Measurements from ENCODE around the gene RHBDF2. TPM values are rescaled to one million over a fixed set of nuclear protein-coding genes. Genes with fewer than 3 reads are reported as not detected.
"Not testable (repeated sequence)": the region's sequence is repeated elsewhere in the genome, so short reads cannot be mapped to it uniquely, and the experiment has no call there.

Gene RHBDF2
- polyA plus RNA-seq, 1 donor (not counting 4 experiments of a cell fraction or from before 2014, with no cell fraction given), result 14.9 TPM

DNA sequence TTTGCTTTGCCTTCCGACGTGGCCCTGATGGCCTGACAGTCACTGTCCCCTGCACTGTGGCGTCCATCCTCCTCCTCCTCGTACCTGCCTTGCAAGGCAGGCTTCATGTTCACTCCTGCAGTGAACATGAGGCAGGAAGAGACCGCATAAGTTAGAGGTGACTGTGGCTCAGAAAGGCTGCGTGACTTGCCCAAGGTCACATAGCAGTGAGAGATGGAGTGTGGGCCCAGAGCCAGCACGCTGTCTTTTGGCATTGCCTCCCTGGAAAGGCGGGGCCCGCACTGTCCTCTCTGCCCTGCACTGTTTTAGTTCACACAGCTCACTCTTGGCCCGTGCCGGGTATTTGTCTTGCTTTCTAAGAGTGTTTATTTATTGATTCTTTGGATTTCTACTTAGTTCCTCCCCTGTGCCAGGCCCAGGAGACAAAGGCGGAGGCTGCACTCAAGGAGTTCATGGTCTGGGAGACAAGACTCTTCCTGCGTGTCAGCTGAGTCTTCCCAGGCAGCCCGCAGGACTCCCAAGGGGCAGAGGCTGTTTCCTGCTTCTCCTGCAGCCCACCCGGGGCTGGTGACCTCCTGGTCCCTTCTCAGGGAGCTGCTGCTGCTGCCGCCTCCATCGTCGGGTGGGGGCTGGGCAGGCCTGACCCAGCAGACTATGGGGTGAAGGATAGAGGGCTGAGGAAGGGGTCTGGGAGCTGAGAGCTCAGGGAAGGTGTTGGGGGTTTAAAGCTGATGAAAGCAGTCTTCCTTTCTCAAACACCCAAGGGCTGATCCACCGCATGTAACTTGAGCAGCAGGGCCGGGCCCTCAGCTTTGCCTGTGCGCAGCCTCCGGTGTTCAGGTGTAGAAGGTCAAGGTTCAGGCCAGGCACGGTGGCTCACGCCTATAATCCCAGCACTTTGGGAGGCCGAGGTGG, 23.6 kb upstream of the RHBDF2 start:
- Histone ChIP-seq H2AFZ (ENCODE audit: control insufficient read depth, low read length) (no peak overlapping the region), H3K36me3 (ENCODE audit: control insufficient read depth in 2 of 2, extremely low read depth in 1 of 2, insufficient read depth in 2 of 2, low read length in 2 of 2) (no peaks in the 10 kb centered on the region), H3K4me1 (ENCODE audit: control insufficient read depth, extremely low read depth, insufficient read depth, low read length) (peaks cover 22% of the 10 kb centered on the region), H3K4me3 (ENCODE audit: control insufficient read depth in 2 of 3, extremely low read depth in 1 of 3, insufficient read depth in 2 of 3, low read depth in 1 of 3, low read length in 3 of 3) (no peak overlapping the region), H3K27ac (ENCODE audit: control insufficient read depth, insufficient read depth, low read length) (no peak overlapping the region), H3K4me2 (ENCODE audit: control insufficient read depth, extremely low read depth, insufficient read depth, low read depth, low read length) (no peak overlapping the region), H4K20me1 (ENCODE audit: control insufficient read depth, extremely low read depth, insufficient read depth, low read length) (no peaks in the 10 kb centered on the region), H3K79me2 (ENCODE audit: control insufficient read depth, insufficient read depth, low read length) (no peaks in the 10 kb centered on the region), H3K9me3 (ENCODE audit: control insufficient read depth, low read depth, low read length) (no peaks in the 10 kb centered on the region), H3K9me1 (ENCODE audit: control insufficient read depth, extremely low read depth, insufficient read depth, low read length) (no peaks in the 10 kb centered on the region), H3K9ac (ENCODE audit: control insufficient read depth, extremely low read depth, insufficient read depth, low read length) (no peak overlapping the region), H3K27me3 (ENCODE audit: control insufficient read depth, extremely low read depth, insufficient read depth, low read length) (no peaks in the 10 kb centered on the region)
- FAIRE-seq (no peak), DNase-seq (ENCODE audit: low read depth, low spot score) (no peak)
- TF ChIP-seq, protein P1, sequence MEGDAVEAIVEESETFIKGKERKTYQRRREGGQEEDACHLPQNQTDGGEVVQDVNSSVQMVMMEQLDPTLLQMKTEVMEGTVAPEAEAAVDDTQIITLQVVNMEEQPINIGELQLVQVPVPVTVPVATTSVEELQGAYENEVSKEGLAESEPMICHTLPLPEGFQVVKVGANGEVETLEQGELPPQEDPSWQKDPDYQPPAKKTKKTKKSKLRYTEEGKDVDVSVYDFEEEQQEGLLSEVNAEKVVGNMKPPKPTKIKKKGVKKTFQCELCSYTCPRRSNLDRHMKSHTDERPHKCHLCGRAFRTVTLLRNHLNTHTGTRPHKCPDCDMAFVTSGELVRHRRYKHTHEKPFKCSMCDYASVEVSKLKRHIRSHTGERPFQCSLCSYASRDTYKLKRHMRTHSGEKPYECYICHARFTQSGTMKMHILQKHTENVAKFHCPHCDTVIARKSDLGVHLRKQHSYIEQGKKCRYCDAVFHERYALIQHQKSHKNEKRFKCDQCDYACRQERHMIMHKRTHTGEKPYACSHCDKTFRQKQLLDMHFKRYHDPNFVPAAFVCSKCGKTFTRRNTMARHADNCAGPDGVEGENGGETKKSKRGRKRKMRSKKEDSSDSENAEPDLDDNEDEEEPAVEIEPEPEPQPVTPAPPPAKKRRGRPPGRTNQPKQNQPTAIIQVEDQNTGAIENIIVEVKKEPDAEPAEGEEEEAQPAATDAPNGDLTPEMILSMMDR (optimal IDR thresholded peaks at IDR 0.05 in 1 of 3, IDR thresholded peaks at IDR 0.05 in 1 of 3, conservative IDR thresholded peaks at IDR 0.05 in 1 of 3; ENCODE audit: extremely low read depth in 1 of 3, insufficient read depth in 2 of 3, low read length in 3 of 3), result no peak
- TF ChIP-seq EZH2 (IDR thresholded peaks at IDR 0.05; ENCODE audit: low read length), result no peak
- dilution Hi-C loops (cut with MboI; ENCODE audit: extremely low pct_ligation_motif_present, low sequenced_read_pairs), result no loop called here

DNA sequence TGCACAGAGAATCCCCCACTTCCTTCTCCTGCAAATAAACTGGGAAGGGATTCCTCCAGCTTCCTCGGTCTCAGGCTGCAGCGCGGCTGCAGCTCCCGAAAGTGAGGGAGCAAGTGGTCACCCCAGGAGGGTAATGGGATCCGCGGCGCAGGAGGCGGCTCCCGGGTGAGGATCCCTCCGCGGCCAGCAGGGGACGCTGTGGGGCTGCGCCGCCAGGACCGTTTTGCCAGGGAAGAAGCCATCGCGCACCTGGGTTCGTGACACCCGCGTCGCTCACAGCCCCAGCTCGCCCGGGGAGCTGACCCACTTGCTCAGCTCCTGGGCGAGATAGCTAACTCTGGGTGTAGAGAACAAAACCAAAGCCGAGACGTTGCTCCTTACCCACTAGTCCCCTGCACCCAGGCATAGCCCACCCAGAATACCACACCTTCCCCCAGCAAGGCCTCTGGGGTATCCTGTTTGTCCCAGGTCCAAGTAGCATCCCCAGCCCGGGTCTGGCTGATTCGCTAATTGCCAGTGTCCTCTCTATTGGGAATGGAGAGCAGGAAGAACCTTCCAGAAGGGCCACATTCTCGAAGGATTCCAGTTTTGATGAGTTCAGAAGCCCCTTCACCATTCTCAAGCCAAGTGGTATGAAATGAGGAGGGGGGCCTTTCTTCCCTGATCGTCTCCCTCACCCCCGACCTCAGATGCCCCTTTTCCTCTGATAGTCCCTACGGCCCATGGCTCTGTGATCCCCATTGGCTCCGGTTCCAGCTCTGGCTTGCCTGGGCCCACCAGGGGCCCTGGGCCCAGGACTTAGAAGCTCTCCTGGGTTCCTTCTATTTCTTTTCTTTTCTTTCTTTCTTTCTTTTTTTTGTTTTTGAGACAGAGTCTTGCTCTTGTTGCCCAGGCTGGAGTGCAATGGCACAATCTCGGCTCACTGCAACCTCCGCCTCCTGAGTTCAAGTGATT, 22.1 kb upstream of the RHBDF2 start:
- Histone ChIP-seq H3K9ac (ENCODE audit: control insufficient read depth, extremely low read depth, insufficient read depth, low read length) (no peak overlapping the region), H3K9me3 (ENCODE audit: control insufficient read depth, low read depth, low read length) (no peaks in the 10 kb centered on the region), H3K27me3 (ENCODE audit: control insufficient read depth, extremely low read depth, insufficient read depth, low read length) (no peaks in the 10 kb centered on the region), H3K9me1 (ENCODE audit: control insufficient read depth, extremely low read depth, insufficient read depth, low read length) (no peaks in the 10 kb centered on the region), H2AFZ (ENCODE audit: control insufficient read depth, low read length) (peak overlapping the region; percentile 33), H4K20me1 (ENCODE audit: control insufficient read depth, extremely low read depth, insufficient read depth, low read length) (no peaks in the 10 kb centered on the region), H3K4me1 (ENCODE audit: control insufficient read depth, extremely low read depth, insufficient read depth, low read length) (peaks cover 12% of the 10 kb centered on the region), H3K4me3 (ENCODE audit: control insufficient read depth in 2 of 3, extremely low read depth in 1 of 3, insufficient read depth in 2 of 3, low read depth in 1 of 3, low read length in 3 of 3) (no peak overlapping the region), H3K36me3 (ENCODE audit: control insufficient read depth in 2 of 2, extremely low read depth in 1 of 2, insufficient read depth in 2 of 2, low read length in 2 of 2) (no peaks in the 10 kb centered on the region), H3K79me2 (ENCODE audit: control insufficient read depth, insufficient read depth, low read length) (no peaks in the 10 kb centered on the region), H3K4me2 (ENCODE audit: control insufficient read depth, extremely low read depth, insufficient read depth, low read depth, low read length) (peak overlapping the region; percentile 54), H3K27ac (ENCODE audit: control insufficient read depth, insufficient read depth, low read length) (no peak overlapping the region)
- dilution Hi-C loops (cut with MboI; ENCODE audit: extremely low pct_ligation_motif_present, low sequenced_read_pairs), result no loop called here
- TF ChIP-seq EZH2 (IDR thresholded peaks at IDR 0.05; ENCODE audit: low read length), result no peak
- TF ChIP-seq, protein P1 (optimal IDR thresholded peaks at IDR 0.05 in 1 of 3, IDR thresholded peaks at IDR 0.05 in 1 of 3, conservative IDR thresholded peaks at IDR 0.05 in 1 of 3; ENCODE audit: extremely low read depth in 1 of 3, insufficient read depth in 2 of 3, low read length in 3 of 3), result peak; percentile 87 to 100 (median 100)
- FAIRE-seq (peak; percentile 13), DNase-seq (ENCODE audit: low read depth, low spot score) (no peak)

DNA sequence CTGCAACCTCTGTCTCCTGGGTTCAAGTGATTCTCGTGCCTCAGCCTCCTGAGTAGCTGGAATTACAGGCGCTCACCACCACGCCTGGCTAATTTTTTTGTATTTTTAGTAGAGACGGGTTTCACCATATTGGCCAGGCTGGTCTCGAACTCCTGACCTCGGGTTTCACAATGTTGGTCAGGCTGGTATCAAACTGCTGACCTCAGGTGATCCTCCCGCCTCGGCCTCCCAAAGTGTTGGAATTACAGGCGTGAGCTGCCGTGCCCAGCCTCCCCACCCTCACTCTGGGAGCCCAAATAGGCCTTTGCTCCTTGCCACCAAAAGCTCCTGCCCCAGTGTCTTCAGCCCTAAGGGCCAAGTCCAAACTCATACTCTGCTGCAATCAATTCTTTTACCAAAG, 20.5 kb upstream of the RHBDF2 start:
- H3K27me3 ChIP-seq (ENCODE audit: control insufficient read depth, extremely low read depth, insufficient read depth, low read length); FAIRE-seq; H3K4me2 ChIP-seq (ENCODE audit: control insufficient read depth, extremely low read depth, insufficient read depth, low read depth, low read length); H3K27ac ChIP-seq (ENCODE audit: control insufficient read depth, insufficient read depth, low read length); DNase-seq (ENCODE audit: low read depth, low spot score); H3K36me3 ChIP-seq (ENCODE audit: control insufficient read depth in 2 of 2, extremely low read depth in 1 of 2, insufficient read depth in 2 of 2, low read length in 2 of 2); H3K9ac ChIP-seq (ENCODE audit: control insufficient read depth, extremely low read depth, insufficient read depth, low read length); H3K4me3 ChIP-seq (ENCODE audit: control insufficient read depth in 2 of 3, extremely low read depth in 1 of 3, insufficient read depth in 2 of 3, low read depth in 1 of 3, low read length in 3 of 3); dilution Hi-C loops (cut with MboI; ENCODE audit: extremely low pct_ligation_motif_present, low sequenced_read_pairs); H3K79me2 ChIP-seq (ENCODE audit: control insufficient read depth, insufficient read depth, low read length); H2AFZ ChIP-seq (ENCODE audit: control insufficient read depth, low read length); H3K9me3 ChIP-seq (ENCODE audit: control insufficient read depth, low read depth, low read length); H3K9me1 ChIP-seq (ENCODE audit: control insufficient read depth, extremely low read depth, insufficient read depth, low read length); H4K20me1 ChIP-seq (ENCODE audit: control insufficient read depth, extremely low read depth, insufficient read depth, low read length): not testable (repeated sequence)
- peaks cover 12% of the 10 kb centered on the region for H3K4me1 ChIP-seq (ENCODE audit: control insufficient read depth, extremely low read depth, insufficient read depth, low read length)

Data from keratinocyte (primary cell).